Naive B cell (primary cell): Measurements from ENCODE around the gene CAMK1D. TPM values are rescaled to one million over a fixed set of nuclear protein-coding genes. Genes with fewer than 3 reads are reported as not detected.
A peak's percentile ranks its signal among the peaks of the same experiment; 100 is the strongest.

Experiments used
- ATAC-seq, 2 donors: fragments of 150-1000 bp; cut with Tn5 transposase; 2 replicates each; pipeline ENCODE4 v1.10.0; 2021; ENCODE audit warnings: low read depth in 2 of 2, mild to moderate bottlenecking in 2 of 2, moderate library complexity in 2 of 2
- DNase-seq: peaks from one replicate; pipeline ENCODE4 v3.0.0; 2022
- H3K27ac Mint-ChIP-seq, 6 donors: one replicate each; pipeline ENCODE4 v1.8.0; 2020 to 2022; ENCODE audit warnings: mild to moderate bottlenecking in 6 of 6, mixed read lengths in 6 of 6, moderate library complexity in 5 of 6, inconsistent platforms in 2 of 6
- H3K27me3 Mint-ChIP-seq, 3 donors: one replicate each; pipeline ENCODE4 v1.8.0; 2021 to 2022; ENCODE audit warnings: mixed read lengths in 3 of 3, mild to moderate bottlenecking in 1 of 3
- H3K36me3 Mint-ChIP-seq, 2 donors: one replicate each; pipeline ENCODE4 v1.8.0; 2020 to 2022; ENCODE audit warnings: mixed read lengths in 2 of 2, inconsistent platforms in 1 of 2, mild to moderate bottlenecking in 1 of 2
- H3K4me1 Mint-ChIP-seq, 3 donors: one replicate each; pipeline ENCODE4 v1.8.0; 2020 to 2022; ENCODE audit warnings: mixed read lengths in 3 of 3, inconsistent platforms in 1 of 3, mild to moderate bottlenecking in 1 of 3, moderate library complexity in 1 of 3
- H3K4me3 Mint-ChIP-seq, 8 donors: one replicate each; pipeline ENCODE4 v1.8.0; 2020 to 2022; ENCODE audit warnings: mild to moderate bottlenecking in 8 of 8, mixed read lengths in 8 of 8, moderate library complexity in 8 of 8, inconsistent platforms in 2 of 8
- H3K9me3 Mint-ChIP-seq, 7 donors: one replicate each; pipeline ENCODE4 v1.8.0; 2020 to 2022; ENCODE audit warnings: mixed read lengths in 7 of 7, mild to moderate bottlenecking in 5 of 7, inconsistent platforms in 2 of 7, moderate library complexity in 1 of 7
- polyA plus RNA-seq, 6 donors: library from polyadenylated mRNA; unstranded; fragments of 300-500 nt; fragmentation: Illumina TruSeq; gene quantifications; one replicate each; pipeline ENCODE4 v1.2.3, GENCODE V29; 2021; ENCODE audit warnings: low read depth in 6 of 6

Gene CAMK1D
- polyA plus RNA-seq, 6 donors from 2014 or later: 12.2 to 54.1 (median 35.6) TPM

DNA sequence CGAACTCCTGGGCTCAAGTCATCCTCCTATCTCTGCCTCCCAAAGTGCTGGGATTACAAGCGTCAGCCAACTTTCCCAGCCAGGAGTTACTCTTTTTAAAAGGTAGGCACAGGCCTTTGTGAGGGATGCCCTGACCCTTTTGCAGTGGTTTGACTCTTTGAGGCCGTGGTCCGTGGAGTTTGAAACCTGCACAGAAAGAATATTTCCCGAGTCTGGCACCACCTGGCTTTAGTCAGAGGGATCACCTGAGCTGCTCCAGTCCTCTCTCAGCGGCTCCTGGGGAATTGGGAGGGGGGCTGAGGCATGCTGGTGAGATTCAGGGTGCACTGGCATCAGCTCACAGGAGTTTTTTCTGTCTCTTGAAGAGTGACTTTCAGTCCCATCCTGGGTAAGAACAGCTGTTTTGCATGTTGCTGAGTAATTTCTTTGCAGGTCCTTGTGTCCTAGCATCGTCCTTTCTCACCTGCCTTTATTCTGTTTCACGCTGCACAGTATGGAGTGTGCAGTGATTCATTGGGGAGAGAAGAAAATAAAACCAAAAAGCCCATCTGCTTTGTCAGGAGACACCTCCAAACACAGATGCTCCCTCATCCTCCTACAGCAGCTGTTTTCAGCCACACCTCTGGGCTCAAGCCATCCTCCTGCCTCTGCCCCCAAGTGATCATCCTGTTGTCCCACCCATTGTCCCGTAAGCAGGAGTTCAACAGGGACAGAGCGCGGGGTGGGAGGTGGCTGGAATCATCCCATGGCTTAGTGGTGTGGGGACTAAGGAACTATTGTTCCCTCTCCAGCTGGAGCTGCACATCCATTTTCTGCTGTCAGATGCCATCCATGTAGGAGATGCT is 284.7 kb downstream of the CAMK1D start:
- DNase-seq: no peak
- Mint-ChIP-seq H3K4me1 (peaks cover 44 to 80% (median 54%) of the 10 kb centered on the region in 3 donors), H3K27me3 (no peaks in the 10 kb centered on the region), H3K27ac (peak overlapping the region in 5 of 6 donors; percentile 27 to 80 (median 76)), H3K9me3 (no peaks in the 10 kb centered on the region), H3K36me3 (peaks cover 5 to 14% of the 10 kb centered on the region in 2 donors), H3K4me3 (no peak overlapping the region)
- no peak for ATAC-seq

DNA sequence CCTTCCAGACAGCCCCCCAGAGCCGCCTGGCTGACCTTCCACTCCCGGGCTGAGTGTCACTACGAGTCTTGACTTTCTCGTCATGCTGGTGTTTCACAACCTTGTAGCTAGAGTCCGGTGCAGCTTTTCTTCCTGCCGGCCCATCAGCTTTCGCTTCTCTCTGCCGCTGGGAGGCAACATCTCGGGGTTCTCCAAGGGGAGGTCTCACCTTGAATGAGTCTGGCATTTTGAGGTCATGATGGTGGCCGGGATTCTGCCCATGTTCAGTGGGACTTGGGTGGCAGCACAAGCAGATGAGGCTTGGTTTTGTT is 285.2 kb downstream of the CAMK1D start:
- Mint-ChIP-seq H3K4me3 (peak overlapping the region in 1 of 8 donors; percentile 17), H3K36me3 (peaks cover 5 to 14% of the 10 kb centered on the region in 2 donors), H3K9me3 (no peaks in the 10 kb centered on the region), H3K27me3 (no peaks in the 10 kb centered on the region), H3K27ac (peak overlapping the region in 4 of 6 donors; percentile 33 to 80 (median 65)), H3K4me1 (peaks cover 38 to 77% (median 50%) of the 10 kb centered on the region in 3 donors)
- DNase-seq: no peak
- ATAC-seq: no peak

DNA sequence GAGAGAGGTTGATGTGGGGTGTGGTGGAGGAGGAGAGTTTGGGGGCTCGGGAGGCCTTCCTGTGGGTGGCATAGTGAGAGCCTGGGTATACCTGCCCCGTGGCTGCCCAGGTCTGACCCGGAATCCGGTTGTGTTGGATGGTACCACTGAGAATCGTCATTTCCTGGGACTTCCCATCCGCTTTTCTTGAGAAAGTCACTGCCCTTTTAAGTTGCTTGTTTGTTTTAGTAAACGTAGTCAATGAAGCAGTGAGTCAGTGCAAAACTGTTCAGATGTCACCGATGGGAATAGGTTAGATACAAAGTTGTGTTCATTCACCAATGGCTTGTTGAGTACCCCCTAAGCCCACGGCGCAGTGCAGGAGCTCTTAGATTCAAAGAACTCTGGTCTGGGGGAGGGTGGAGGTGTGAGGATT is 285.8 kb downstream of the CAMK1D start:
- Mint-ChIP-seq H3K36me3 (peaks cover 5 to 14% of the 10 kb centered on the region in 2 donors), H3K27ac (peak overlapping the region in 4 of 6 donors; percentile 33 to 80 (median 68)), H3K9me3 (no peaks in the 10 kb centered on the region), H3K4me3 (peak overlapping the region in 1 of 8 donors; percentile 17), H3K4me1 (peaks cover 34 to 74% (median 47%) of the 10 kb centered on the region in 3 donors), H3K27me3 (no peaks in the 10 kb centered on the region)
- DNase-seq (no peak), ATAC-seq (peak; percentile 20 to 34)

DNA sequence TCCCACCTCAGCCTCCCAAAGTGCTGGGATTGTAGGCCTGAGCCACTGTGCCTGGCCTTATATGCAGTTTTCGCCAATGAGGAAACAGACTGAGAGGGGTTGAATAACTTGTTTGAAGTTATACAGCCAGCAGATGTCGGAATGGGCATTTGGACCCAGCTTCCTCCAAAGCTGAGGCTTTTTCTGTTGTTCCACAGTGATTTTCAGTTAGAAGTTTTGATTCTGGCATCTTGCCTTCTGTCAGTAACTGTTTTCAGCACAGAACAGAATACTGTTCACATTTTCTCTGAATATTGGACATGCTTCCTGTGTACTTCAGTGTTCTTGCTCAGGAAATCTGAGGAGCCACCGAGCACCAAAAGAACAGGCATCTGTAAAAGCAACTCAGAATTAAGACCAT is 287.2 kb downstream of the CAMK1D start:
- peaks cover 32 to 68% (median 45%) of the 10 kb centered on the region in 3 donors for H3K4me1 Mint-ChIP-seq
- ATAC-seq: no peak
- DNase-seq: no peak
- H3K4me3 Mint-ChIP-seq: no peak overlapping the region
- H3K27ac Mint-ChIP-seq: peak overlapping the region in 1 of 6 donors; percentile 83
- peaks cover 5 to 14% of the 10 kb centered on the region in 2 donors for H3K36me3 Mint-ChIP-seq
- H3K27me3 Mint-ChIP-seq: no peaks in the 10 kb centered on the region
- no peaks in the 10 kb centered on the region for H3K9me3 Mint-ChIP-seq

DNA sequence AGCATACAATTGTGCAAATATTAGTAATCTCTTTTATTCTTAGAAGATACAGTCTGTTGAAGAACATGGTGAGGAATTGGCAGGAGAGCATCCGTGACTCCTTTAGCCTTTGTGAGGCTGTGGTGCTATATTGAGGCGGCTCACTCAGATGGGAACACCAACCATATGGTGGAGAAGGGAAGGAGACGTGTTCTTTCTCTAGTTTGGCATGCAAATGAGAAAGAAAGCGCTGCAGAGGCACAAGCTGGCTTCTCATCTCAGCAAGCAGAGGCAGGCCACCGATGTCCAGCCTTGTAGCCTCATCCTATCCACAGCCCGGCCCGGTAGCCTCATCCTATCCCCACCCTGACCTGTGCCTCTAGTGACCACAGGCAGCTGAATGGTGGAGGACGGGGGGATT is 288.3 kb downstream of the CAMK1D start:
- Mint-ChIP-seq H3K4me1 (peaks cover 33 to 69% (median 45%) of the 10 kb centered on the region in 3 donors), H3K9me3 (no peaks in the 10 kb centered on the region), H3K36me3 (peaks cover 5 to 13% of the 10 kb centered on the region in 2 donors), H3K27ac (peak overlapping the region in 2 of 6 donors; percentile 36 to 83), H3K4me3 (no peak overlapping the region), H3K27me3 (no peaks in the 10 kb centered on the region)
- DNase-seq (no peak), ATAC-seq (no peak)

DNA sequence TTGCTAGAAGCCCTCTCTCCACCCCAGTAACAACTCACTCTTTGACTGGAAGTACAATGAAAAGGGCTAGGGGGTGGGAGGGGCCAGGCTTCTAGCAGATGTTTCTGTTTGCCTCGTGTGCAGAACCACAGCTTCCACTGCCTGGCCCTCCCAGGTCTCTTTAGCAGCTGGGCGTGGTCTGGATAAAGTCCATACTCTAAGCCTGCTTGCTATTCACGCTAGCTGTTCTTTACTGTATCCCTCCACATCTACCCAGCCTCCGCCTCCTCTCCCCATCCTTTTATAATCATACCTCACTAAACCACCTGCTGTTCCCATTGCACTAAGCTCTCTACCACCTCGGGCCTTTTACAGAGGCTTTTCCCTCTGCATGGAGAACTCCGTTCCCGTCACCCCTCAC is 288.8 kb downstream of the CAMK1D start:
- H3K27me3 Mint-ChIP-seq: no peaks in the 10 kb centered on the region
- H3K36me3 Mint-ChIP-seq: peaks cover 5 to 9% of the 10 kb centered on the region in 2 donors
- no peak for ATAC-seq
- H3K4me3 Mint-ChIP-seq: no peak overlapping the region
- no peak for DNase-seq
- H3K9me3 Mint-ChIP-seq: no peaks in the 10 kb centered on the region
- peak overlapping the region in 4 of 6 donors; percentile 74 to 82 (median 78) for H3K27ac Mint-ChIP-seq
- peaks cover 30 to 65% (median 45%) of the 10 kb centered on the region in 3 donors for H3K4me1 Mint-ChIP-seq

DNA sequence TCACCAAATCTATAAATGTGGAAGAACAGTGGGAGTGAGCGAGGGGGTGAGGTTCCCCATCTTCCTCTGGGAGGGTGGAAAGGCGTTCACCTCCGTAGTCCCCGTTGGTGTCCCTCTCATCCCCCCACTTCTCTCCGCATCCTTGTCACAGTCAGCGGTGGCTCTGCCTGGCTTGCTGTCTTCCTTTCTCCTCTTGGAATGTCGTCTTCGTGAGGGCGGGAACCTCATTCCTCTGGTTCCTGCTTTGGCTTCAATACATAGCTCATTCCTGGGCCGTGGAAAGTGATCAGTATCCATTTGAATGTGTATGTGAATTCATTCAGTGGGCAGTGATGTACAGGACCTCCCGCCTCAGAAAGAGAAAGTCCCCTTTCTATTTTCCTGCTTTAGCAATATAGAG is 289.4 kb downstream of the CAMK1D start:
- Mint-ChIP-seq H3K27me3 (no peaks in the 10 kb centered on the region), H3K4me3 (no peak overlapping the region), H3K9me3 (no peaks in the 10 kb centered on the region), H3K36me3 (peaks cover 5 to 7% of the 10 kb centered on the region in 2 donors), H3K4me1 (peaks cover 29 to 62% (median 48%) of the 10 kb centered on the region in 3 donors), H3K27ac (peak overlapping the region in 3 of 6 donors; percentile 79 to 82 (median 79))
- DNase-seq (no peak), ATAC-seq (no peak)

DNA sequence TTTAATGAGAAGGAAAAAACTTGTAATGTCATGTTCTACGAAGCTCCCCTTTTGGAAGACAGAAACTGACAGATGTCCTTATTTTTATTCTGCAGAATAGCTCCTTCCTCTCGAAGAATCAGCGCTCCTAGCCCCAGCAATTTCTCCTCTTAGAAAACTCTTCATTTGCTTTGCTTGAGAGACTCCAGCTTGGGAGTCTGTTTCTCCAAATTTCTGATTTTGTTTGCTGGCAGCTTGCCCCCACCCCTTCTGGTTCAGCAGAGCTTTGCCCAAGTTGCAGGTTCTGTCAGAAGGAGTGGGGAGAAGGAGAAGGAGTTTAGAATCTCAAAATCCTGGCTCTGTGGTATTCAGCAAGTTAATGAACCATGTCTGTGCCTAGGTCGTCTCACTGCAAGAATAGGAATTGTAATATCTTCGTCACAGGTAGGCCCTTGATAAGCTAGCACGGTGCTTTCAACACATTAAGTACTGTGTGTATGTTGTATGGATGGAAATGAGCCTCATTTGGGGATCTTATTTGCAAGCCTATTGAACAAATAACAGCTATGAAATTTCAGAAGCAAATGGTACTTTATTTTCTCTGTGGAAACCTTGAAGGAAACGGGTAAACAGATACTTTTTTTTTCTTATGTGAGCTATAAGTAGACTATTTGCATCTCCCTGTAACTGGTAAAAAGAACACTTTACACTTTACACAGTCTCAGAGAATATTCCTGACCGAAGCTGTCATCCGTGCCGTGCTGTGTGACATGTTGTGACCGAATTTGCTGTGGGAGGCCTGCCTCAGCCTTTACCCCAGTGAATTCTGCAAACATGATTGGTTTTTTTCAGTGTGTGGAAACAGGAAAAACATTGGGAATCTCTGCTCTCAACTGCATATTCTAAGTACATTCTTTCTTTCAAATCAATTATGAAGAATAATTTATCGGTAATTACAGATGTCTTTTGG is 290.9 kb downstream of the CAMK1D start:
- Mint-ChIP-seq H3K4me1 (peaks cover 31 to 58% (median 37%) of the 10 kb centered on the region in 3 donors), H3K36me3 (peaks cover 0 to 7% of the 10 kb centered on the region in 2 donors), H3K4me3 (no peak overlapping the region), H3K27ac (peak overlapping the region in 2 of 6 donors; percentile 37 to 44), H3K9me3 (no peaks in the 10 kb centered on the region), H3K27me3 (no peaks in the 10 kb centered on the region)
- DNase-seq (no peak), ATAC-seq (no peak)

DNA sequence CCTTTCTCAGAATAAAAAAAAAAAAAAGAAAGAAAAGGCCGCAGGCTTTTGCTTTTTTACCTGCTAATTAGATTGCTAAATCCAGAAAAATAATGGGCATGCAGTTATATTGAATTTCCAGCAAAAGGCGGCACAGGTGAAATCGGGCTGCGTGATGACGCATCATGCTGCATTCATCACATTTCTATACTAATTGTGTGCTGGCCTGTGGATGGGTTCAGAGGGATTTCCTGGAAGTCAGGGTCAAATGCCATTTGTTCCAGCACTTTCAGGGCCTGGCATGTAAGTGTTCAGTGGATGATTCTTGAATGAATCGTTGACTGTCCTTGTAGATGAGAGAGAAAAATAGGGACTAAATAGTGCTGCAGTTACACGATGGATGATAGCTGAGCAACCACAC is 292.7 kb downstream of the CAMK1D start:
- Mint-ChIP-seq H3K36me3 (peaks cover 0 to 7% of the 10 kb centered on the region in 2 donors), H3K27ac (peak overlapping the region in 2 of 6 donors; percentile 24 to 43), H3K9me3 (no peaks in the 10 kb centered on the region), H3K4me1 (peaks cover 28 to 43% (median 34%) of the 10 kb centered on the region in 3 donors), H3K27me3 (no peaks in the 10 kb centered on the region), H3K4me3 (no peak overlapping the region)
- DNase-seq: no peak
- ATAC-seq: no peak

DNA sequence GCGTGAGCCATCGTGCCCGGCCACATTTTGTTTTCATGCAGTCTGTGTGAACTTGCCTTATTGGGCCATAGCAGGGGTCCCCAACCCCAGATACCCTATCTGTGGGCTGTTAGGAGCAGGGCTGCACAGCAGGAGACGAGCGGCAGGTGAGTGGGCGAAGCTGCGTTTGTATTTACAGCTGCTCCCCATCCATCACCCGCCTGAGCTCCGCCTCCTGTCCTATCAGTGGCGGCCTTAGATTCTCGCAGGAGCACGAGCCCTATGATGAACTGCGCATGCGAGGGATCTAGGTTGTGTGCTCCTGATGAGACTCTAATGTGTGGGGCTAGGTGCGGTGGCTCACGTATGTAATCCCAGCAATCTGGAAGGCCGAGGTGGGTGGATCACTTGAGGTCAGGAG is 293.9 kb downstream of the CAMK1D start:
- Mint-ChIP-seq H3K9me3 (no peaks in the 10 kb centered on the region), H3K27ac (peak overlapping the region in 2 of 6 donors; percentile 15), H3K4me1 (peaks cover 24 to 37% (median 35%) of the 10 kb centered on the region in 3 donors), H3K4me3 (no peak overlapping the region), H3K36me3 (peaks cover 0 to 5% of the 10 kb centered on the region in 2 donors), H3K27me3 (no peaks in the 10 kb centered on the region)
- DNase-seq: no peak
- ATAC-seq: no peak

DNA sequence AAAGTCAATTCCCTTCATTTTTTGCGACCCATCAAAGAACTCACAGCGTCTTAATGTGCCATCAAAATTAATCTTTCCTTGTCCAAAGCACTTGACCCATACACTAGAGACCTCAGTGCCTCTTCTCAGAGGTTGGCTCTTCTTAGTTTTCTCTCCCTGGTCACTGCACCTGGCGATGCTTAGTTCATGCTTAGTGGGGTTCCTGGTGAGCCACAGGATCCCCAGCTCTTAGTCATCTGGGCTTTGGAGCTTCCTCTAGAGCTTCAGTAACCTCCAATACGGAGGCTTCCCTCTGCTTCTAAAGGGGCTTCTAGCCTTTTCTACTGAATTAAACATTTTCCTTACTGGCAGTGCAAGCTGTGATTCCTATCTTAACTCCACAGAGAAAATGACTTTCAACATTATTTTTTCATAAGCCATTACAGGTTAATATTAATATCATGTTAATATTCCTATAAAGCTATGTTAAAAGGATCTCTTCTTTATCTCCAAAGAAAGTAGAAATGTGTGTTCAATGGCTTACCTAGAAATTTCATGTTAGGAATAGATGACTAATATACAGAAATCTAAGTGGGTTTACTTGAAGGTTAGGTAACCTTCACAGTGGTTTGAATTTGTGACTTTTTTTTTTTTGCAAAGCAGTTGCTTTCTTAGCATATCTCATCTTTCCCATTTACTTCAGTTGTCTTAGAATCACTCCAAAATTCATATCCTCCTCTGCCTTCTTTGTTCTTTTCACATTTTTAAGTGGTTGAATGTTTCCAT is 295.2 kb downstream of the CAMK1D start:
- no peak overlapping the region for H3K4me3 Mint-ChIP-seq
- H3K27me3 Mint-ChIP-seq: no peaks in the 10 kb centered on the region
- no peak for DNase-seq
- H3K36me3 Mint-ChIP-seq: no peaks in the 10 kb centered on the region
- H3K4me1 Mint-ChIP-seq: peaks cover 17 to 32% (median 26%) of the 10 kb centered on the region in 3 donors
- ATAC-seq: no peak
- H3K9me3 Mint-ChIP-seq: no peaks in the 10 kb centered on the region
- peak overlapping the region in 5 of 6 donors; percentile 1 to 73 (median 25) for H3K27ac Mint-ChIP-seq

DNA sequence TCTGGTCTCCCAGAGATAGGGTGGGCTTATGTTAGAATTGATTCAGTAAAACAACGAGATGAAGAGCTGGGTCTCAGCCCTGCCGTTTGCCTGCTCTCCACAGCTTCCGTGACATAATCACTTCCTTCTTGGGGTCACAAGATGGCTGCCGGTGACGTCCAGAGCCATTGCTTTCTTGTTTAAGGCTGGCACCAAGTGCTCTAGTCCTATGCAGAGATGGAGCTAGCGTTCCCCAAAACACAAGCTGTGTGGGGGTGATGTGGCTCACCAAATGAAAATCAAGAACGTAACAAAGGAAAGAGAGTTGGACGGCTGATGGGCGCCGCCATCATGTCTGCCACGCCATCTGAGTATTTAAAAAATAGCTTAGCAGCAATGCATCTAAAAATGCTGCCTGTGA is 296.1 kb downstream of the CAMK1D start:
- Mint-ChIP-seq H3K27ac (no peak overlapping the region), H3K36me3 (peaks cover 5 to 6% of the 10 kb centered on the region in 2 donors), H3K4me1 (peaks cover 17 to 29% (median 27%) of the 10 kb centered on the region in 3 donors), H3K9me3 (no peaks in the 10 kb centered on the region), H3K4me3 (no peak overlapping the region), H3K27me3 (no peaks in the 10 kb centered on the region)
- ATAC-seq (no peak), DNase-seq (no peak)
